PC-9 (cell line): ENCODE data around the gene TNFAIP6. TPM values are rescaled to one million over a fixed set of nuclear protein-coding genes. Genes with fewer than 3 reads are reported as not detected.

Source experiments
- BruUV-seq: library from RNA; stranded (reverse); fragments of 400-500 nt; replicated peaks from 2 replicates; lab custom pipeline; 2021; lab: Mats Ljungman, UMichigan
- CTCF ChIA-PET: fragments of 300-600 bp; sonication (Branson Sonifier 250); formaldehyde crosslinking; loops from one replicate; lab custom pipeline; 2022; ENCODE audit warnings: antibody characterized with exemption; lab: Charles Lee
- POLR2A ChIA-PET: fragments of 300-600 bp; sonication (Branson Sonifier 250); formaldehyde crosslinking; loops from one replicate; lab custom pipeline; 2022; ENCODE audit warnings: antibody characterized with exemption; ENCODE audit not compliant: unreplicated experiment; lab: Charles Lee
- DNase-seq, 2 experiments: peaks; one replicate each; pipeline versions ENCODE4 v3.0.0 to v3.0.0-alpha.2; 2015 to 2022; ENCODE audit warnings: mixed read lengths in 1 of 2
- H2AFZ ChIP-seq: fragments of 200-600 bp; sonication (generic); 2 replicates; pipeline ENCODE4 v1.8.1; 2017; ENCODE audit warnings: antibody characterized with exemption
- H3F3A ChIP-seq: fragments of 200-600 bp; sonication (generic); 2 replicates; pipeline ENCODE4 v1.8.1; 2017; ENCODE audit warnings: antibody characterized with exemption, mild to moderate bottlenecking, low read depth; ENCODE audit not compliant: insufficient read depth
- H3K27ac ChIP-seq: fragments of 200-600 bp; sonication (generic); 2 replicates; pipeline ENCODE4 v1.6.1; 2016; ENCODE audit warnings: mixed run types
- H3K27me3 ChIP-seq: fragments of 200-600 bp; sonication (generic); 2 replicates; pipeline ENCODE4 v1.6.1; 2016; ENCODE audit warnings: low read depth, mixed run types; ENCODE audit not compliant: insufficient read depth
- H3K36me3 ChIP-seq: fragments of 200-600 bp; sonication (generic); 2 replicates; pipeline ENCODE4 v1.6.1; 2016; ENCODE audit warnings: low read depth, mixed run types
- H3K4me1 ChIP-seq: fragments of 200-600 bp; sonication (generic); replicated peaks from 2 replicates; pipeline ENCODE4 v1.6.1; 2016; ENCODE audit warnings: mixed run types; ENCODE audit not compliant: insufficient read depth
- H3K4me2 ChIP-seq: fragments of 200-600 bp; sonication (generic); 2 replicates; pipeline ENCODE4 v1.6.1; 2017; ENCODE audit warnings: mixed run types
- H3K4me3 ChIP-seq: fragments of 200-600 bp; sonication (generic); 2 replicates; pipeline ENCODE4 v1.6.1; 2016; ENCODE audit warnings: mixed run types
- H3K79me2 ChIP-seq: fragments of 200-600 bp; sonication (generic); 2 replicates; pipeline ENCODE4 v1.6.1; 2017; ENCODE audit warnings: low read depth, mixed run types
- H3K9me2 ChIP-seq: fragments of 200-600 bp; sonication (generic); 2 replicates; pipeline ENCODE4 v1.8.1; 2017; ENCODE audit warnings: mild to moderate bottlenecking; ENCODE audit not compliant: insufficient read depth
- H3K9me3 ChIP-seq: fragments of 200-600 bp; sonication (generic); 2 replicates; pipeline ENCODE4 v1.8.1; 2016; ENCODE audit warnings: low read depth; ENCODE audit not compliant: insufficient read depth
- H4K20me1 ChIP-seq: fragments of 200-600 bp; sonication (generic); 2 replicates; pipeline ENCODE4 v1.8.1; 2017; ENCODE audit not compliant: insufficient read depth
- CTCF ChIP-seq: fragments of 200-600 bp; sonication (generic); conservative IDR thresholded peaks from 2 replicates; pipeline ENCODE4 v1.6.1; 2017; ENCODE audit warnings: mixed run types, antibody characterized with exemption, mild to moderate bottlenecking, moderate library complexity
- EZH2 ChIP-seq: fragments of 200-600 bp; sonication (generic); IDR thresholded peaks from 2 replicates; pipeline ENCODE4 v1.8.0; 2017; ENCODE audit warnings: antibody characterized with exemption, low read depth
- intact Hi-C: fragments of 100-400 bp; cut with micrococcal nuclease; formaldehyde crosslinking; loops from one replicate; pipeline ENCODE4 v1.10.0; 2022; ENCODE audit not compliant: unreplicated experiment
- total RNA-seq: library from RNA; stranded (reverse); gene quantifications from 2 replicates; pipeline ENCODE4 v1.2.3, GENCODE V29; 2021

TNFAIP6 gene
- total RNA-seq, 1 experiment from 2014 or later, result not detected

GRCh38 chr2:151358166-151358970, 976 bp downstream of the TNFAIP6 start:
- no peaks in the 10 kb centered on the region for H3K4me1 ChIP-seq
- no peaks in the 10 kb centered on the region for H3F3A ChIP-seq
- POLR2A ChIA-PET, result no interaction called here
- no peaks in the 10 kb centered on the region for H3K79me2 ChIP-seq
- intact Hi-C loops, result no loop called here
- H3K27me3 ChIP-seq, result no peaks in the 10 kb centered on the region
- H2AFZ ChIP-seq, result no peak overlapping the region
- CTCF ChIA-PET, result no interaction called here
- H3K36me3 ChIP-seq, result no peaks in the 10 kb centered on the region
- BruUV-seq, result no TSS peak
- no peak overlapping the region for H3K4me2 ChIP-seq
- no peak overlapping the region for H3K27ac ChIP-seq
- TF ChIP-seq CTCF (no peak), EZH2 (no peak)
- no peaks in the 10 kb centered on the region for H3K9me3 ChIP-seq
- DNase-seq, result no peak
- H4K20me1 ChIP-seq, result no peaks in the 10 kb centered on the region
- H3K4me3 ChIP-seq, result no peak overlapping the region
- no peaks in the 10 kb centered on the region for H3K9me2 ChIP-seq

- Histone ChIP-seq H3K4me1 (no peaks in the 10 kb centered on the region), H3F3A (no peaks in the 10 kb centered on the region), H3K9me2 (no peaks in the 10 kb centered on the region), H3K9me3 (no peaks in the 10 kb centered on the region), H3K4me2 (no peak overlapping the region), H3K27ac (no peak overlapping the region), H2AFZ (no peak overlapping the region), H4K20me1 (no peaks in the 10 kb centered on the region), H3K36me3 (no peaks in the 10 kb centered on the region), H3K79me2 (no peaks in the 10 kb centered on the region), H3K27me3 (no peaks in the 10 kb centered on the region), H3K4me3 (no peak overlapping the region)
- POLR2A ChIA-PET, result no interaction called here
- no TSS peak for BruUV-seq
- CTCF ChIA-PET, result no interaction called here
- intact Hi-C loops, result no loop called here
- no peak for DNase-seq
- no peak for TF ChIP-seq CTCF
- TF ChIP-seq EZH2, result no peak
Measured at GRCh38 chr2:151359768-151360461, 2.5 kb downstream of the TNFAIP6 start.

DNA sequence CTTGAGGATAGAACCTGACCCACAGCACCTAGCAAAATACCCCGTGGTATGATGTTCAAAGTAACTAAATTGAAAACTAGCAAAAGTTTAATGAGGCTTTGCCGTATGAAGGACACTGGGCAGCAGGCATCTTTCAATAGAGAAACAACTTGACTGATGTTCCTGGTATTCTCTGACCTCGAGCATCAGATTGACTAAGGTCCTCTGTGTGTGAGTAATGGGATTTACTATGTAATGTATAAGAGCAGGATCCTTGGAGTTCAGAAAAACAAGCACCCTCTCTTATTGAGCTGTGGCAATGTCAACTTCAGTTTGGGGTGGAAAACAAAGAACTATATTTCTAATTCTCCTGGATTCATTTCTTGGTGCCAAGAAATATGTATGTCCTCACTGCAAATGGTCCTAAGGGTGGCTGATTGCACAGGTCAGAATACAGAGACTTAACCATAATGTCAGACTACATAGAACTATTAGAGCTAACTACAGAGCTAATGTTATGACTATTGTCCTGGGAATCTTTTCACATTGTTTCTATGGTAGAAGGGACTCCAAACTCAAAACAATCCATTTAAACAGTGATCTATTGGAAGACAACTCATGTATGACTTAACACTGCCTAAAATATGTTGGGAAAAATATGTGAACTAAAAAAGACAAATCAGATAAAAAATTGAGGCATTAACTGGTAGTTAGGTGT, 4.4 kb downstream of the TNFAIP6 start:
- POLR2A ChIA-PET, result no interaction called here
- H4K20me1 ChIP-seq, result no peaks in the 10 kb centered on the region
- intact Hi-C loops, result no loop called here
- no peaks in the 10 kb centered on the region for H3K27me3 ChIP-seq
- H3K36me3 ChIP-seq, result no peaks in the 10 kb centered on the region
- no peak overlapping the region for H3K4me2 ChIP-seq
- H3K27ac ChIP-seq, result no peak overlapping the region
- DNase-seq, result no peak
- H3K4me3 ChIP-seq, result no peak overlapping the region
- H3K9me2 ChIP-seq, result no peaks in the 10 kb centered on the region
- no peak for TF ChIP-seq EZH2
- no peak for TF ChIP-seq CTCF
- H3K79me2 ChIP-seq, result no peaks in the 10 kb centered on the region
- no peak overlapping the region for H2AFZ ChIP-seq
- CTCF ChIA-PET, result no interaction called here
- BruUV-seq, result no TSS peak
- H3K9me3 ChIP-seq, result no peaks in the 10 kb centered on the region
- no peaks in the 10 kb centered on the region for H3K4me1 ChIP-seq
- H3F3A ChIP-seq, result no peaks in the 10 kb centered on the region
